DMS79 treated with DMSO at 0.1 percent for 48 hours (cell line): ENCODE measurements around the gene TOP2A.

Experiments
- DNase-seq: peaks from one replicate; lab custom pipeline; 2025; lab: John Stamatoyannopoulos, UW

Gene TOP2A, protein sequence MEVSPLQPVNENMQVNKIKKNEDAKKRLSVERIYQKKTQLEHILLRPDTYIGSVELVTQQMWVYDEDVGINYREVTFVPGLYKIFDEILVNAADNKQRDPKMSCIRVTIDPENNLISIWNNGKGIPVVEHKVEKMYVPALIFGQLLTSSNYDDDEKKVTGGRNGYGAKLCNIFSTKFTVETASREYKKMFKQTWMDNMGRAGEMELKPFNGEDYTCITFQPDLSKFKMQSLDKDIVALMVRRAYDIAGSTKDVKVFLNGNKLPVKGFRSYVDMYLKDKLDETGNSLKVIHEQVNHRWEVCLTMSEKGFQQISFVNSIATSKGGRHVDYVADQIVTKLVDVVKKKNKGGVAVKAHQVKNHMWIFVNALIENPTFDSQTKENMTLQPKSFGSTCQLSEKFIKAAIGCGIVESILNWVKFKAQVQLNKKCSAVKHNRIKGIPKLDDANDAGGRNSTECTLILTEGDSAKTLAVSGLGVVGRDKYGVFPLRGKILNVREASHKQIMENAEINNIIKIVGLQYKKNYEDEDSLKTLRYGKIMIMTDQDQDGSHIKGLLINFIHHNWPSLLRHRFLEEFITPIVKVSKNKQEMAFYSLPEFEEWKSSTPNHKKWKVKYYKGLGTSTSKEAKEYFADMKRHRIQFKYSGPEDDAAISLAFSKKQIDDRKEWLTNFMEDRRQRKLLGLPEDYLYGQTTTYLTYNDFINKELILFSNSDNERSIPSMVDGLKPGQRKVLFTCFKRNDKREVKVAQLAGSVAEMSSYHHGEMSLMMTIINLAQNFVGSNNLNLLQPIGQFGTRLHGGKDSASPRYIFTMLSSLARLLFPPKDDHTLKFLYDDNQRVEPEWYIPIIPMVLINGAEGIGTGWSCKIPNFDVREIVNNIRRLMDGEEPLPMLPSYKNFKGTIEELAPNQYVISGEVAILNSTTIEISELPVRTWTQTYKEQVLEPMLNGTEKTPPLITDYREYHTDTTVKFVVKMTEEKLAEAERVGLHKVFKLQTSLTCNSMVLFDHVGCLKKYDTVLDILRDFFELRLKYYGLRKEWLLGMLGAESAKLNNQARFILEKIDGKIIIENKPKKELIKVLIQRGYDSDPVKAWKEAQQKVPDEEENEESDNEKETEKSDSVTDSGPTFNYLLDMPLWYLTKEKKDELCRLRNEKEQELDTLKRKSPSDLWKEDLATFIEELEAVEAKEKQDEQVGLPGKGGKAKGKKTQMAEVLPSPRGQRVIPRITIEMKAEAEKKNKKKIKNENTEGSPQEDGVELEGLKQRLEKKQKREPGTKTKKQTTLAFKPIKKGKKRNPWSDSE (N-terminal part only)

DNA sequence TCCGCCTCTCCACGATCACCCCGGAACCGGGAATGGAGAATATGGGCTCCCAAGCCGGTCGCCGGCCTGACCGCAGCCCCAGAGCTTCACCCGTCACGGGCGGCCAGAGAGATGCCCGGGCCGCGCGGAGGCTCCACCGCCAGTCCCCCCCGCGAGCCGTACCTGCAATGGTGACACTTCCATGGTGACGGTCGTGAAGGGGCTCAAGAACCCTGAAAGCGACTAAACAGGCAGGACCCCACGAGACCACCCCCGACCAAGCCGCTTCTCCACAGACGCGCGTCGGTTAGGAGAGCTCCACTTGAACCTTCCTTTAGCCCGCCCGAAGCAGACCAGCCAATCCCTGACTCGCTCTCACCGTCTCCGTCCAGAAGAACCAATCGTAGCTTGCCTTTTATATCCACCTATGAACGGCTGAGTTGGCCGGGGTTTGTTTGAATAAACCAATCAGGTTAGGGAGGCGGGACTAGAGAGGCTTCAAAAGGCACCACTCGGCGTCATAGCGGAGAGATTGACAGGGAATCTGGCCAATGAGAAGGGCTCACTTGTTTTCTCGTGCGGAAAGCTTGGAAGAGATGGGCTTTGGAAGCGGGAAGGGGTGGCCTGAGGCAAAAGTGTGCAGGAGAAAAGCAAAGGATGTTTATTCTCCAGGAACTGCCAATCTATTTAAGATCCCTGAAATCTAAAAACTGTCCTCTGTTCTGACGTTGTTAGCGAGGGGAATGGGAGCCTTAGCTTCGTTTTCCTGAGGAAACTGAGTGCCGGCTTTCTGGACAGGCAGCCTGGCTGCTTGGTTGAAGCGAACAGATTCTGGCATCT is at the start of gene TOP2A:
Gene TOP2A, minus strand, starts transcription at position 288 of the 819 bp plus-strand sequence. Its CDS starts 105 bp downstream, at position 183.
- DNase-seq, result peak; percentile 99

- no peak for DNase-seq
These were observed 49.7 kb upstream of the TOP2A start for GRCh38 chr17:40467281-40467867.

- no peak for DNase-seq
These were observed 48.7 kb upstream of the TOP2A start for GRCh38 chr17:40466298-40466971.

DNA sequence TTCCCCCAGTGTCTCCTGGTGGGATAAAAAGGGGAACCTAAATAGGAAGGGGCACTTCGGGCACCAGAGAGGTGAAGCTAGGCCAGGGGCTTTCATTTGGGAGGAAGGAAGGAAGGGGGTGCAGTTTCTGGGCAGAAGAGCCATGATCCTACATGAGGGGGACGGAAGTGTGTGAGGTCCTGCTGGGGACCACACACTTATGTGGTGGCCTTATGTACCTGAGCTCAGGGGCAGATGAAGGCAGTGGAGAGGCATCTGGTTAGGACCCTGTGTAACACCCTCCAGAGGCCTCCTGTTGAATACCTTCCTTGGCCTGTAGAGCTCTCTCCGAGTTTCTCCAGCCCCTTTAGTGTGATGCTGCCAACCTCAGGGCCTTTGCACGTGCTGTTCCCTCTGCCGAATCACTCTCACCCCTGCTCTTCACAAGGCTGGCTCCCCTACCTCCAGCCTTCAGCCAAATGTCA is 46.7 kb upstream of the TOP2A start:
- no peak for DNase-seq

DNA sequence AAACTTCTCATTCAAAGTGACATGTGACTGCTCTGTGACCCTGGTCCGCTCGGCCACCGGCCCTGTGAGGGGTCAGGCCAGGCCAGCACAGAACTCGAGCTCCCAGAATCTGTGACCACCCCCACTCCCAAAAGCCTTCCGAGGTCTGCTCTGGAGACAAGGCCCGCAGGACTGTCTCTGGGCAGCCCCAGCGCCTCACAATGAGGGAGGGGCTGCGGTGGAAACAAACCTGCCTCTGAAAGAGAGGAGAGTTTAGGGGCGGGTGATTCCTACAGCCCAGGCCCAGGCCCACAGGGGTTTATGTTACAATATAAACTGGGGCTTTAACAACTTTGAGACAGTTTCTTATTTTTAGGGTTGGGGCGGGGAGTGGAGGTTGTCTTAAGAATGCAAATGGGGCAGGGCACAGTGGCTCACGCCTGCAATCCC is 45.4 kb upstream of the TOP2A start:
- no peak for DNase-seq

DNA sequence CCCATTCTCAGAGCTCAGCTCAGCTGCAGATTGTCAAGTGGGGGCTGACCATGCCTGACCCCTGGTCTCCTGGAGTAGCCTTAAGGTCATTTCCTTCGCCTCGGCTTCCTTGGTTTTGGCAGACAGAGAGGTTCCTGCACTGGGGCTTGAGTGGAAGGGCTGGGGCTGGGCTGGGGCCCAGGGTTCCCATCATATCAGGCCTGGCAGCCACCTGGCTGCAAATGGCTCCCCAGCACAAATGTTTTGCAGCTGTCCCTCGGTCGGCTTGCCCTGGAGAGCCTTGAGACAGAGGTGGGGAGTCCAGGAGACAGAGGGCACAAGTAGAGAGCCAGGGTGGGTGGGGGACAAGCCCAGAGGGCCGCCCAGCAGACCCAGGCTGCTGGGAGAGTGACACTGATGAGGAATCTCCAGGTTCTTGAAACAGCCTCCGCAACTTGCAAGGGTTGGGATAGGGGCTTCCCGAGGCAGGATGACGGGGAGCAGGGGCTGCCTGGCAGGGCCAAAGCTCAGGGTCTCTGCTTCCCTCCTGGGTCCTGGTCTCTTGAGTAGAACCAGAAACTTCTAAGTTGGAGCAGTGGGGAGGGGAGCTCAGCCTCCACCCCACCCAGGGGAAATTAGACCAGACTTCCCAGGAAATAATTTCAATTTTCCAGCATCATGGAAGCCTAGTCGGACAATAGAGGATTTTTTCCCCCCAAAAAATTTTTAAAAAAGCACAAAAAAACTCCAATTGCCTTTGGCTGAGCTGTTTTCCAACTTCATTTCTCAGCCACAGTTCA is 44.8 kb upstream of the TOP2A start:
- DNase-seq, result no peak

GRCh38 chr17:40461732-40462342 is 44.1 kb upstream of the TOP2A start:
- DNase-seq, result no peak

DNA sequence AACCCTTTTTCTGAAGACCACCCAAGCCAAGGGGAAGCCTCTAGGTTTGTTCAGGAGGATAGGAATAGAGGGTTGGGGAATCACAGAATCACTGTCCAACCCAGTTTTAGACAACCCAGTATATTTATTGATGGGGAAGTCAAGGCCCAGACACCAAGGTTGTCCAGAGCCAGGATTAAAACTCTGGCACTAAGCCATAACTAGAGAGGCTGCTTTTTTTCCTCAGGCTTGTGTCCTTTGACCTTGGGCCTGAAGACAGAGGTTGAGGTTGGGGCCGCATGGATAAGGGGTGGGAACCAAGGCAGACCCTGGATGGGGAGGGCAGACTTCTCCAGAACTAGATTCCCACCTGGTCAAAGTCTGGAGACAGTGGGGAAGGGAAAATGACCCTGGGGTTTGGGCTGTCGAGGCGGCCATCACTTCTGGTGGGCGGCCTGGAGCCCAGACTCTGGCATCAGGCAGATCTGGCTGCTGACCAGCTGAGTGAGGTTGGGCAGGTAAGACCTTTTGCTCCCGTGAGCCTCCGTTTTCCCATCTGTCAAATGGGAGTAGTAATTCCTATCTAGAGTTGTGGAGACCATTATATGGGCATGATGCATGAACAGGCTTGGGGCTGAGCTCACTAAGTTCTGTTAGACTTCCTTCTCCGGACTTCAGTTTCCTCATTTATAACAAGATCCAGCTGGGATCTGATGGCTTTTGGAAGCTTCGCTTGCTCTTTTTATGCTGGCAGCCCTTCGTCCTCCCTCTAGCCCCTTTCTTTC is 43.5 kb upstream of the TOP2A start:
- no peak for DNase-seq

GRCh38 chr17:40460604-40460967 is 42.9 kb upstream of the TOP2A start:
- peak; percentile 17 for DNase-seq

- no peak for DNase-seq
These were observed 42.2 kb upstream of the TOP2A start for GRCh38 chr17:40459636-40460603.

DNA sequence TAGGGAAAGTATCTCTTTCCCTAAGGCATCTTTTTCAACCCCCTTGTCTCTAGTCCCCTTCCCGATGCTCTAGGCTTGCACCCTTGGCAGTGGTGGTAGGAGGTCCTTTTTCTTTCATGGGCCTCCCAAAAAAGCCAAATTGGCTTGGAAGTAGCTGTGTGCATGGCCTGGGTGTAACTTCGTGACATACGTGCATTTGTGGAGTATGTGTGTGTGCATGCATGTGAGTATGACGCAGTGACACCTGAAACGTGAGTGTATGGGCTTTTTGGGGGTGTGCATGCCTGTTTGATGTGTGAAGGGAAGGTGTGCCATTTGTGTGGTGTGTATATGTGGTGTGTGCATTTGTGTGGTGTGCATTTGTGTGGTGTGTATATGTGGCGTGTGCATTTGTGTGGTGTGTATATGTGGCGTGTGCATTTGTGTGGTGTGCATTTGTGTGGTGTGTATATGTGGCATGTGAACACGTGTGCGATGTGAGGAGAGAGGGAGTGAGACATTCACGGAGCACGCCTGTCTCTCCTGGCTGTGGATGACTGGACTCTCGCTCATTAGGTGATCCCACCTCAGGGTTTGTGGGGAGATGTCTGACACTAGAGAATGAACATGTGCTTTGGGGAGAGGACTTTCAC is 41.3 kb upstream of the TOP2A start:
- no peak for DNase-seq

DNA sequence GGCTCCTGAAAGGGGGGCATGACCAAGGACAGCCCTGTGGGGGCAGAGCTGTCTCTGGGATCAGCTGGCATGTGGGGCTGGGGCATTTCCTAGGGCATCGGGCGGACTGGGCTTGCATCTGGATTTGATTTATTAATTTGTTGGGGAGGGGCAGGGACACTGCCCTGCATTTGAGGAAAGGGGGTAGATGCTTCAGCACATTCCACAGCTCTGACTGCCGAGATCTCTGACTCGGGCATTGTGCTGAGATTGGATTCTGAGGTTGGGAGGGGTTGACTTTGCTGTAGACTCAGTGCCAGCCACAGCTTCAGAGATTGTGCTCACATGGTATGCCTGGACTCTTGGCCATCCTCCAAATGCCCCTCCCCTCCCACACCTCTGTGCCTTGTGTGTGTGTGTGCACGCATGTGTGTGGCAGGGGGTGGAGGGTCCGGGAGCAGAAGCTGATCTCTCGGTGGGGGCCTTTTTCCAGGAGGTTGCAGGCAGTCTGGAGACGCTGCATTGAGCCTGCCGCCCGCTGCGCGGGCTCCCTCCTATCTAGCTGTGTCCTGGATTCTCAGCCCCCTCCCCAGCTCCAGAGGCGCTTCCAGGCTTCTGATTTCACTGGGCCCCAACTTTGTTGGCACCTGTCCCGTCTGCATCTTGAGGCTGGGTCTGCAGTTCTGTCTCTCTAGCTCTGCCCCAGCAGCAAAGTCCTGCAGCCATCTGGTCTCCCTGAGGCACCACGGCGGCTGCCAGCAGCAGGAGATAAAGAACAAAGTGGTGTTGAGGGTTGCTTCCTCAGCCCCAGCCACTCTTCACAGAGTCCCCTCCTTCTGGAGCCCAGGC is 40.5 kb upstream of the TOP2A start:
- DNase-seq, result no peak

DNA sequence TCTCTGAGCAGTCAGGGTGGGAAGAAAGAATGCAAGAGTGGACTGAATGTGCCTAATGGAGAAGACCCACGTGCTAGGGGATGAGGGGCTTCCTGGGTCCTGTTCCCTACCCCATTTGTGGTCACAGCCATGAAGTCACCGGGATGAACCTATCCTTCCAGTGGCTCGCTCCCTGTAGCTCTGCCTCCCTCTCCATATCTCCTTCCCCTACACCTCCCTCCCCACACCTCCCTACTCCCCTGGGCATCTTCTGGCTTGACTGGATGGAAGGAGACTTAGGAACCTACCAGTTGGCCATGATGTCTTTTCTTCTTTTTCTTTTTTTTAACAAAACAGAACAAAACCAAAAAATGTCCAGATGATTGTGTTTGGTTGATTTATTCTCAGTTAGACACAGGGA is 39.7 kb upstream of the TOP2A start:
- DNase-seq, result no peak

DNA sequence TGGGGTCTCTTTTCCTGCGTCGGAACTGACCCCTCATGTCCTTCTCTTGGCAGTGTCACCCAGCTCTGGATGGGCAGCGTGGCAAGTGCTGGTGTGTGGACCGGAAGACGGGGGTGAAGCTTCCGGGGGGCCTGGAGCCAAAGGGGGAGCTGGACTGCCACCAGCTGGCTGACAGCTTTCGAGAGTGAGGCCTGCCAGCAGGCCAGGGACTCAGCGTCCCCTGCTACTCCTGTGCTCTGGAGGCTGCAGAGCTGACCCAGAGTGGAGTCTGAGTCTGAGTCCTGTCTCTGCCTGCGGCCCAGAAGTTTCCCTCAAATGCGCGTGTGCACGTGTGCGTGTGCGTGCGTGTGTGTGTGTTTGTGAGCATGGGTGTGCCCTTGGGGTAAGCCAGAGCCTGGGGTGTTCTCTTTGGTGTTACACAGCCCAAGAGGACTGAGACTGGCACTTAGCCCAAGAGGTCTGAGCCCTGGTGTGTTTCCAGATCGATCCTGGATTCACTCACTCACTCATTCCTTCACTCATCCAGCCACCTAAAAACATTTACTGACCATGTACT is 38.8 kb upstream of the TOP2A start:
- DNase-seq, result no peak

- no peak for DNase-seq
These were observed 36.9 kb upstream of the TOP2A start for GRCh38 chr17:40454613-40454995.
